Mesenchymal stem cell (in vitro differentiated cells and primary cell): ENCODE data around the gene TVP23A.

Experiments
- DNase-seq: peaks from one replicate; pipeline ENCODE4 v3.0.0-alpha.2; 2013
- H2AFZ ChIP-seq: one replicate; pipeline ENCODE4 v1.6.1; 2013; ENCODE audit warnings: low read depth, mild to moderate bottlenecking, control low read depth, inconsistent platforms, low read length, moderate library complexity
- H2AK5ac ChIP-seq: 2 replicates; pipeline ENCODE4 v1.6.1; 2013; ENCODE audit warnings: low read length, moderate library complexity, mild to moderate bottlenecking, inconsistent platforms; ENCODE audit not compliant: severe bottlenecking
- H2BK120ac ChIP-seq: one replicate; pipeline ENCODE4 v1.6.1; 2013; ENCODE audit warnings: low read depth, mild to moderate bottlenecking, inconsistent platforms, low read length, moderate library complexity
- H2BK12ac ChIP-seq, 2 experiments: one replicate each; pipeline ENCODE4 v1.6.1; 2013; ENCODE audit warnings: inconsistent platforms in 2 of 2, low read length in 2 of 2, mild to moderate bottlenecking in 2 of 2, moderate library complexity in 2 of 2, control low read depth in 1 of 2
- H2BK15ac ChIP-seq: one replicate; pipeline ENCODE4 v1.6.1; 2013; ENCODE audit warnings: mild to moderate bottlenecking, low read depth, inconsistent platforms; ENCODE audit not compliant: poor library complexity, severe bottlenecking
- H2BK5ac ChIP-seq: 2 replicates; pipeline ENCODE4 v1.6.1; 2013; ENCODE audit warnings: low read depth, mild to moderate bottlenecking, low read length, control low read depth, inconsistent platforms; ENCODE audit not compliant: poor library complexity, severe bottlenecking
- H3K14ac ChIP-seq, 2 experiments: one replicate each; pipeline ENCODE4 v1.6.1; 2013; ENCODE audit warnings: inconsistent platforms in 2 of 2, low read length in 2 of 2, control low read depth in 1 of 2, mild to moderate bottlenecking in 1 of 2, moderate library complexity in 1 of 2
- H3K18ac ChIP-seq, 2 experiments: one replicate each; pipeline ENCODE4 v1.6.1; 2013; ENCODE audit warnings: inconsistent platforms in 2 of 2, low read length in 2 of 2, control low read depth in 1 of 2, low read depth in 1 of 2, mild to moderate bottlenecking in 1 of 2
- H3K23ac ChIP-seq, 2 experiments: one replicate each; pipeline ENCODE4 v1.6.1; 2013; ENCODE audit warnings: inconsistent platforms in 2 of 2, low read length in 2 of 2, mild to moderate bottlenecking in 2 of 2, moderate library complexity in 2 of 2, control low read depth in 1 of 2
- H3K27ac ChIP-seq: 2 replicates; pipeline ENCODE4 v1.5.1; 2013; ENCODE audit warnings: mild to moderate bottlenecking, moderate library complexity, low read length, control low read depth, inconsistent platforms; ENCODE audit not compliant: poor library complexity, severe bottlenecking
- H3K27me3 ChIP-seq, 2 experiments: 2 replicates each; pipeline versions ENCODE4 v1.6.1 to v1.7.0; 2013; ENCODE audit warnings: low read length in 2 of 2, mild to moderate bottlenecking in 2 of 2, moderate library complexity in 2 of 2, control low read depth in 1 of 2, inconsistent platforms in 1 of 2; ENCODE audit not compliant: control insufficient read depth in 1 of 2, insufficient read depth in 1 of 2
- H3K36me3 ChIP-seq, 2 experiments: 2 replicates each; pipeline versions ENCODE4 v1.6.1 to v1.7.0; 2013; ENCODE audit warnings: low read length in 2 of 2, control low read depth in 1 of 2, inconsistent platforms in 1 of 2, low read depth in 1 of 2, mild to moderate bottlenecking in 1 of 2; ENCODE audit not compliant: insufficient read depth in 2 of 2, control insufficient read depth in 1 of 2
- H3K4ac ChIP-seq, 2 experiments: one replicate each; pipeline ENCODE4 v1.6.1; 2013; ENCODE audit warnings: inconsistent platforms in 2 of 2, low read length in 2 of 2, mild to moderate bottlenecking in 2 of 2, moderate library complexity in 2 of 2, control low read depth in 1 of 2, low read depth in 1 of 2
- H3K4me1 ChIP-seq: 2 replicates; pipeline ENCODE4 v1.6.1; 2013; ENCODE audit warnings: low read depth, low read length, control low read depth; ENCODE audit not compliant: control insufficient read depth, insufficient read depth
- H3K4me2 ChIP-seq: 2 replicates; pipeline ENCODE4 v1.6.1; 2013; ENCODE audit warnings: low read length, mild to moderate bottlenecking, inconsistent platforms; ENCODE audit not compliant: poor library complexity, severe bottlenecking
- H3K4me3 ChIP-seq, 2 experiments: 2 replicates each; pipeline versions ENCODE4 v1.5.1 to v1.7.0; 2013; ENCODE audit warnings: low read length in 2 of 2, mild to moderate bottlenecking in 2 of 2, control low read depth in 1 of 2, low read depth in 1 of 2; ENCODE audit not compliant: insufficient read depth in 1 of 2
- H3K79me1 ChIP-seq: replicated peaks from 2 replicates; pipeline ENCODE4 v1.6.1; 2013; ENCODE audit warnings: mild to moderate bottlenecking, control low read depth, low read length, inconsistent platforms; ENCODE audit not compliant: poor library complexity, severe bottlenecking
- H3K9ac ChIP-seq: 2 replicates; pipeline ENCODE4 v1.7.0; 2013; ENCODE audit warnings: mild to moderate bottlenecking, low read length, moderate library complexity
- H3K9me3 ChIP-seq: 2 replicates; pipeline ENCODE4 v1.7.0; 2013; ENCODE audit warnings: mild to moderate bottlenecking, low read length; ENCODE audit not compliant: control insufficient read depth
- H4K8ac ChIP-seq: one replicate; pipeline ENCODE4 v1.6.1; 2013; ENCODE audit warnings: inconsistent platforms, mild to moderate bottlenecking, low read length, moderate library complexity
- H4K91ac ChIP-seq: one replicate; pipeline ENCODE4 v1.6.1; 2013; ENCODE audit warnings: mild to moderate bottlenecking, low read length, inconsistent platforms
- WGBS: methylation state at CpG from one replicate; pipeline ENCODE4 v1.1.7; 2013; ENCODE audit warnings: mixed read lengths; 5-methylcytosine and 5-hydroxymethylcytosine counted together

Gene TVP23A

GRCh38 chr16:10820546-10820945 is 2.0 kb upstream of the TVP23A start:
- no peak overlapping the region for H2AK5ac ChIP-seq
- no peak overlapping the region for H3K18ac ChIP-seq
- H3K79me1 ChIP-seq: no peaks in the 10 kb centered on the region
- H3K4ac ChIP-seq: no peak overlapping the region
- H2AFZ ChIP-seq: no peak overlapping the region
- no peak overlapping the region for H2BK15ac ChIP-seq
- WGBS: no CpG with 5 or more reads among the region's 1 CpG
- H4K91ac ChIP-seq: no peak overlapping the region
- H2BK120ac ChIP-seq: no peak overlapping the region
- H3K9me3 ChIP-seq: no peaks in the 10 kb centered on the region
- H2BK5ac ChIP-seq: no peak overlapping the region
- peaks cover 6% of the 10 kb centered on the region for H3K4me1 ChIP-seq
- no peak overlapping the region for H3K27ac ChIP-seq
- no peak overlapping the region for H3K9ac ChIP-seq
- no peak overlapping the region for H3K14ac ChIP-seq
- H3K36me3 ChIP-seq: no peaks in the 10 kb centered on the region
- H2BK12ac ChIP-seq: no peak overlapping the region
- H3K23ac ChIP-seq: no peak overlapping the region
- H4K8ac ChIP-seq: no peak overlapping the region
- no peak overlapping the region for H3K4me2 ChIP-seq
- no peak for DNase-seq
- peaks cover 29 to 35% of the 10 kb centered on the region in 2 experiments for H3K27me3 ChIP-seq
- H3K4me3 ChIP-seq: no peak overlapping the region

GRCh38 chr16:10817514-10817913 is 1.1 kb downstream of the TVP23A start:
- H4K8ac ChIP-seq: no peak overlapping the region

GRCh38 chr16:10813099-10813455 is 5.5 kb downstream of the TVP23A start:
- Histone ChIP-seq H4K8ac (no peak overlapping the region), H2AK5ac (no peak overlapping the region), H3K4me3 (no peak overlapping the region), H4K91ac (no peak overlapping the region), H3K4me1 (no peaks in the 10 kb centered on the region), H3K14ac (no peak overlapping the region), H3K23ac (no peak overlapping the region), H2BK12ac (no peak overlapping the region), H3K9ac (no peak overlapping the region), H3K36me3 (no peaks in the 10 kb centered on the region), H2BK120ac (peak overlapping the region; percentile 30), H3K18ac (no peak overlapping the region), H3K27ac (no peak overlapping the region), H2BK5ac (no peak overlapping the region), H2BK15ac (no peak overlapping the region), H3K4me2 (no peak overlapping the region), H3K4ac (no peak overlapping the region), H3K27me3 (peaks cover 14 to 24% of the 10 kb centered on the region in 2 experiments), H3K9me3 (no peaks in the 10 kb centered on the region), H2AFZ (no peak overlapping the region), H3K79me1 (no peaks in the 10 kb centered on the region)
- WGBS: 74% methylated on average over 4 of the region's 4 CpGs
- DNase-seq: no peak

More at GRCh38 chr16:10817514-10817913, 1.1 kb downstream of the TVP23A start:
- Histone ChIP-seq H3K14ac (no peak overlapping the region), H3K18ac (no peak overlapping the region), H2BK15ac (no peak overlapping the region), H3K4me3 (no peak overlapping the region), H2AFZ (no peak overlapping the region), H3K4me2 (no peak overlapping the region), H3K4ac (no peak overlapping the region), H3K9me3 (no peaks in the 10 kb centered on the region), H3K27ac (no peak overlapping the region), H2BK120ac (no peak overlapping the region), H2BK5ac (no peak overlapping the region), H4K91ac (no peak overlapping the region), H3K79me1 (no peaks in the 10 kb centered on the region), H2BK12ac (no peak overlapping the region), H3K9ac (no peak overlapping the region), H3K23ac (no peak overlapping the region), H3K27me3 (peaks cover 31 to 35% of the 10 kb centered on the region in 2 experiments), H3K4me1 (peaks cover 6% of the 10 kb centered on the region), H3K36me3 (no peaks in the 10 kb centered on the region), H2AK5ac (no peak overlapping the region)
- no peak for DNase-seq
- 96% methylated on average over 1 of the region's 1 CpG for WGBS

DNA sequence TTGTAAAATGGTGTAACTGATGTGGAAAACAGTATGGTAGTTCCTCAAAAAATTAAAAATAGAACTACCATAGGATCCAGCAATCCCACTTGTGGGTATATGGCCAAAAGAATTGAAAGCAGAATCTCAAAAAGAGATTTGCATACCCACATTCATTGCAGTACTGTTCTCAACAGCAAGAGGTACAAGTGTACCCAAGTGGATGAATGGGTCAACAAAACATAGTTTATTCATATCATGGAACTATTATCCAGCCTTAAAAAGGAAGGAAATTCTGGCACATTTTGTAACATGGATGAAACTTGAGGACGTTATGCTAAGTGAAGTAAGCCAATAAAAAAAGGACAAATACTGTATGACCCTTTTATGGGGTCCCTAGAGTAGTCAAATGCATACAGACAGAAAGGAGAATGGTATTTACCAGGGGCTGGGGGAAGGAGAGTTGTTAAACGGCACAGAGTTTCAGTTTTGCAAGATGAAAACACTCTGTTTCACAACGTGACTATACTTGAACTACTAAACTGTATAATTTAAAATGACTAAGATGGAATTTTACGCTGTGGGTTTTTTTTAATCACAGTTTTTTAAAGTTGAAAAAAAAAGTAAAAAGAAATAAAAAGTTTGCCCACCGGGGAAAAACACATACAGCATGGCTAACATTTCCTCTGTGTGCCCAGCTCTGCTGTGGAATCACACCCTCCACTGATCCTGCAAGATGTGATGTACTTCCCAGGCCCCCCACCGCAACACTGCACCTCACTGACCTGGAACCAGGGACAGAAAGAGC is 6.1 kb downstream of the TVP23A start:
- WGBS: 58% methylated on average over 2 of the region's 6 CpGs
- no peak overlapping the region for H3K4ac ChIP-seq
- H3K18ac ChIP-seq: no peak overlapping the region
- H3K79me1 ChIP-seq: no peaks in the 10 kb centered on the region
- H2BK12ac ChIP-seq: no peak overlapping the region
- H3K9ac ChIP-seq: peak overlapping the region; percentile 37
- DNase-seq: no peak
- no peak overlapping the region for H2AK5ac ChIP-seq
- no peaks in the 10 kb centered on the region for H3K4me1 ChIP-seq
- no peak overlapping the region for H4K91ac ChIP-seq
- H3K4me2 ChIP-seq: no peak overlapping the region
- H2BK5ac ChIP-seq: no peak overlapping the region
- no peak overlapping the region for H3K4me3 ChIP-seq
- H2BK15ac ChIP-seq: no peak overlapping the region
- H3K14ac ChIP-seq: no peak overlapping the region
- H4K8ac ChIP-seq: no peak overlapping the region
- no peak overlapping the region for H3K27ac ChIP-seq
- H2BK120ac ChIP-seq: peak overlapping the region; percentile 30
- no peak overlapping the region for H3K23ac ChIP-seq
- H2AFZ ChIP-seq: no peak overlapping the region
- H3K9me3 ChIP-seq: no peaks in the 10 kb centered on the region
- H3K36me3 ChIP-seq: no peaks in the 10 kb centered on the region
- peaks cover 13 to 24% of the 10 kb centered on the region in 2 experiments for H3K27me3 ChIP-seq
